ENCODE results near the gene DPP9. TPM values are rescaled to one million over a fixed set of nuclear protein-coding genes. Genes with fewer than 3 reads are reported as not detected.

The DPP9 gene
- total and polyA plus RNA-seq, 2 of the 8 experiments (the other 6 are each of a cell fraction or from before 2014, with no cell fraction given), result 11.6 to 40.7 TPM

GRCh38 chr19:4749870-4750590, 26.4 kb upstream of the DPP9 start (continued):
- no peak for TF ChIP-seq HDAC2 (IDR thresholded peaks at IDR 0.05; ENCODE audit: borderline replicate concordance in 1 of 2, low read depth in 2 of 2, low read length in 2 of 2)
- TF ChIP-seq TCF12 (IDR thresholded peaks at IDR 0.05; ENCODE audit: low read depth, low read length), result no peak
